Pancreas (tissue), 10 donors: ENCODE data around the gene MYO10. TPM values are rescaled to one million over a fixed set of nuclear protein-coding genes. Genes with fewer than 3 reads are reported as not detected.
A peak's percentile ranks its signal among the peaks of the same experiment; 100 is the strongest.

Experiments
- ATAC-seq, 4 donors: fragments of 200-7000 bp; cut with Tn5 transposase; one replicate each; pipeline versions ENCODE4 v1.8.0 to v1.9.1; 2020; ENCODE audit warnings: mild to moderate bottlenecking in 4 of 4, moderate library complexity in 4 of 4
- DNase-seq, 6 donors: peaks; one replicate each; pipeline ENCODE4 v3.0.0-alpha.2; 2020
- FAIRE-seq: peaks from 2 replicates; lab custom pipeline; 2012; peaks lifted over from hg19 to GRCh38; lab: Jason Lieb, UNC
- H3K27ac ChIP-seq, 4 donors: fragments of 200-600 bp; sonication (generic); 1 replicate in 3 of 4; 2 replicates in 1 of 4; pipeline versions ENCODE4 v1.5.0 to v1.8.0; 2020
- H3K27me3 ChIP-seq, 4 donors: fragments of 200-600 bp; one replicate each; pipeline ENCODE4 v1.8.0; 2021
- H3K36me3 ChIP-seq, 3 donors: fragments of 200-600 bp; sonication (generic) in 1 of 3; one replicate each; pipeline versions ENCODE4 v1.5.0 to v1.8.0; 2020 to 2021
- H3K4me1 ChIP-seq, 3 donors: fragments of 200-600 bp; one replicate each; pipeline ENCODE4 v1.8.0; 2021
- H3K4me3 ChIP-seq, 4 donors: fragments of 200-600 bp; sonication (generic) in 2 of 4; one replicate each; pipeline versions ENCODE4 v1.5.0 to v1.8.0; 2020 to 2021
- H3K9me3 ChIP-seq, 4 donors: fragments of 200-600 bp; one replicate each; pipeline ENCODE4 v1.8.0; 2021
- CTCF ChIP-seq, 4 donors: fragments of 200-600 bp; sonication (generic) in 3 of 4; IDR thresholded peaks; one replicate each; pipeline versions ENCODE4 v1.5.0 to v1.8.0; 2021; ENCODE audit warnings: antibody characterized with exemption in 4 of 4
- WGBS, 2 donors: extraction: QIAGEN DNeasy Blood & Tissue Kit; methylation state at CpG; one replicate each; pipeline ENCODE4 v1.1.7; 2013; 5-methylcytosine and 5-hydroxymethylcytosine counted together
- intact Hi-C, 3 donors: fragments of 100-400 bp; cut with DNase I; formaldehyde crosslinking; loops; one replicate each; pipeline versions ENCODE4 v1.11.1 to v1.14.2; 2022
- polyA plus RNA-seq, 2 donors: library from polyadenylated mRNA; stranded (reverse); fragments of 200-250 nt; gene quantifications; one replicate each; pipeline ENCODE4 v1.2.3, GENCODE V29; 2013
- total RNA-seq, 6 donors: library from RNA; stranded (reverse); fragmentation: NEBNext Ultra II Directional in 4 of 6; extraction: Animal tissue kit (Norgen Biotek cat#: 25700) in 4 of 6; gene quantifications; one replicate each; pipeline versions ENCODE4 v1.2.1 to v1.2.4, GENCODE V29; 2021 to 2023
- donor health status: healthy with polysubstance abuse.
- donor health status: DM: no; HTN: no; CAD: no; lungs with moderate emphysema.
- donor health status: DM: no; HTN: no; CAD: no.
- donor health status: control.
- donor health status: control.
- donor health status: Bipolar disorder and iron deficiency.
- donor health status: DM: yes; HTN: yes; CAD: no.
- donor health status: DM: no; HTN: no; CAD: no.
- donor health status: DM: no; HTN: no; CAD: no.
- donor health status: DM: yes; HTN: yes; CAD: no.

The MYO10 gene
- total and polyA plus RNA-seq, 8 donors: 11.5 to 47.3 (median 34.8) TPM

GRCh38 chr5:16709691-16710433 is 226.2 kb downstream of the MYO10 start:
- intact Hi-C loops: no loop called here
- no peak for FAIRE-seq
- H3K27ac ChIP-seq: no peak overlapping the region
- H3K36me3 ChIP-seq: peaks cover 0 to 52% (median 12%) of the 10 kb centered on the region in 3 donors
- H3K9me3 ChIP-seq: no peaks in the 10 kb centered on the region
- WGBS, 2 donors: 76 to 81% methylated on average over 8 of the region's 8 CpGs
- no peak for DNase-seq
- no peak for ATAC-seq
- H3K4me3 ChIP-seq: no peak overlapping the region
- H3K27me3 ChIP-seq: no peaks in the 10 kb centered on the region
- no peak for TF ChIP-seq CTCF (IDR thresholded peaks at IDR 0.05)
- peaks cover 0 to 14% (median 5%) of the 10 kb centered on the region in 3 donors for H3K4me1 ChIP-seq

- Histone ChIP-seq H3K27ac (peak overlapping the region in 1 of 4 donors; percentile 47), H3K4me1 (peaks cover 0 to 14% (median 5%) of the 10 kb centered on the region in 3 donors), H3K4me3 (no peak overlapping the region), H3K9me3 (no peaks in the 10 kb centered on the region), H3K36me3 (peaks cover 0 to 68% (median 12%) of the 10 kb centered on the region in 3 donors), H3K27me3 (no peaks in the 10 kb centered on the region)
- ATAC-seq (peak in 3 of 4 donors; percentile 55 to 83 (median 62)), FAIRE-seq (no peak), DNase-seq (peak in 1 of 6 donors; percentile 37)
- no peak for TF ChIP-seq CTCF (IDR thresholded peaks at IDR 0.05)
- WGBS, 2 donors: 44 to 49% methylated on average over 3 of the region's 3 CpGs
- intact Hi-C loops: no loop called here
Measured at GRCh38 chr5:16707869-16708192, 228.3 kb downstream of the MYO10 start.

GRCh38 chr5:16707168-16707868 is 228.8 kb downstream of the MYO10 start:
- Histone ChIP-seq H3K27ac (peak overlapping the region in 1 of 4 donors; percentile 47), H3K27me3 (no peaks in the 10 kb centered on the region), H3K9me3 (no peaks in the 10 kb centered on the region), H3K4me3 (no peak overlapping the region), H3K36me3 (peaks cover 0 to 73% (median 12%) of the 10 kb centered on the region in 3 donors), H3K4me1 (peaks cover 0 to 14% (median 5%) of the 10 kb centered on the region in 3 donors)
- ATAC-seq (peak in 3 of 4 donors; percentile 41 to 61 (median 49)), DNase-seq (no peak), FAIRE-seq (no peak)
- no peak for TF ChIP-seq CTCF (IDR thresholded peaks at IDR 0.05)
- WGBS, 2 donors: 74 to 81% methylated on average over 9 of the region's 9 CpGs
- intact Hi-C loops: no loop called here

- Histone ChIP-seq H3K4me3 (no peak overlapping the region), H3K9me3 (no peaks in the 10 kb centered on the region), H3K27ac (no peak overlapping the region), H3K4me1 (peaks cover 0 to 8% (median 5%) of the 10 kb centered on the region in 3 donors), H3K36me3 (peaks cover 0 to 86% (median 4%) of the 10 kb centered on the region in 3 donors), H3K27me3 (no peaks in the 10 kb centered on the region)
- WGBS, 2 donors: 69 to 71% methylated on average over 4 of the region's 4 CpGs
- no peak for FAIRE-seq
- TF ChIP-seq CTCF (IDR thresholded peaks at IDR 0.05): no peak
- no peak for ATAC-seq
- no peak for DNase-seq
- intact Hi-C loops: no loop called here
Measured at GRCh38 chr5:16704945-16705344, 231.1 kb downstream of the MYO10 start.
